ENCODE results near the gene DAZL. TPM values are rescaled to one million over a fixed set of nuclear protein-coding genes. Genes with fewer than 3 reads are reported as not detected.
"Not testable (repeated sequence)": the region's sequence is repeated elsewhere in the genome, so short reads cannot be mapped to it uniquely, and the experiment has no call there.

Gene DAZL
- total RNA-seq, 2 donors from 2014 or later, result not detected

DNA sequence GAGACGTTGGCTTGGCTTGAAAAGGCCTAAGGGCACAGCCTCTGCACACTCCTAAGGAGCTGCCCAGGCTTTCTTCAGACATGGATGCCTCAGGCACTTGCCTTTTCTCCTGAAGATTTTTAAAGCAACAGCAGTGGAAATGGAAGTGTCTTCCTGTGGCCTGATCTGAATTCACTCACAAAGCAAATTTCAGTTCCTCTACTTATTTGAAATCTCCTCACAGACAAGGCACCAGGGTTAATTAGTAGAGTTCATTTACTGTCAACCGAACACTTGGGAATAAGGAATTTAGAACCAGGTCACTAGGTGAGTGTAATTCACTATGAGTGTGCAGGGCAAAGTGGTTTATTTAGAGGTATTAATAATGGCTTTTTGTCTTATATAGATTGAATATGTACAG lies 27.2 kb upstream of the DAZL start:
- no peak overlapping the region for H3K27ac Mint-ChIP-seq
- no peak overlapping the region for H3K4me3 Mint-ChIP-seq
- Histone ChIP-seq H3K4me1 (ENCODE audit: control insufficient read depth, insufficient read depth, low read length) (no peaks in the 10 kb centered on the region), H3K4me3 (ENCODE audit: low read length) (no peak overlapping the region), H3K27ac (ENCODE audit: low read depth, low read length) (no peak overlapping the region), H3K36me3 (ENCODE audit: control insufficient read depth, insufficient read depth, low read length) (no peaks in the 10 kb centered on the region), H3K9ac (ENCODE audit: extremely low read depth, low read length, poor library complexity, severe bottlenecking) (no peak overlapping the region), H3K9me3 (ENCODE audit: control insufficient read depth, low read length) (no peaks in the 10 kb centered on the region), H3K27me3 (ENCODE audit: control insufficient read depth, insufficient read depth, low read length, poor library complexity, severe bottlenecking) (no peaks in the 10 kb centered on the region)
- no peaks in the 10 kb centered on the region for H3K36me3 Mint-ChIP-seq (ENCODE audit: low read depth)
- no peaks in the 10 kb centered on the region for H3K4me1 Mint-ChIP-seq
- H3K9me3 Mint-ChIP-seq, result no peaks in the 10 kb centered on the region
- no peak for TF ChIP-seq CTCF (conservative IDR thresholded peaks at IDR 0.05)
- DNase-seq, result no peak
- peaks cover 2% of the 10 kb centered on the region for H3K27me3 Mint-ChIP-seq (ENCODE audit: insufficient read depth)
- WGBS, 2 experiments (ENCODE audit: insufficient coverage in 1 of 2, insufficient read length in 1 of 2), result 85 to 86% methylated on average over 1 to 2 of the region's 2 CpGs

- no peaks in the 10 kb centered on the region for H3K27me3 Mint-ChIP-seq (ENCODE audit: insufficient read depth)
- H3K4me1 ChIP-seq (ENCODE audit: control insufficient read depth, insufficient read depth, low read length), result no peaks in the 10 kb centered on the region
- no peak for TF ChIP-seq CTCF (conservative IDR thresholded peaks at IDR 0.05)
- no peak overlapping the region for H3K4me3 Mint-ChIP-seq
- peaks cover 27% of the 10 kb centered on the region for H3K9me3 Mint-ChIP-seq
- no peaks in the 10 kb centered on the region for H3K27me3 ChIP-seq (ENCODE audit: control insufficient read depth, insufficient read depth, low read length, poor library complexity, severe bottlenecking)
- no peak overlapping the region for H3K4me3 ChIP-seq (ENCODE audit: low read length)
- H3K9me3 ChIP-seq (ENCODE audit: control insufficient read depth, low read length), result peaks cover 17% of the 10 kb centered on the region
- no peak overlapping the region for H3K27ac Mint-ChIP-seq
- no peaks in the 10 kb centered on the region for H3K36me3 ChIP-seq (ENCODE audit: control insufficient read depth, insufficient read depth, low read length)
- no peak for DNase-seq
- no peak overlapping the region for H3K27ac ChIP-seq (ENCODE audit: low read depth, low read length)
- peaks cover 8% of the 10 kb centered on the region for H3K36me3 Mint-ChIP-seq (ENCODE audit: low read depth)
- H3K4me1 Mint-ChIP-seq, result peaks cover 4% of the 10 kb centered on the region
- H3K9ac ChIP-seq (ENCODE audit: extremely low read depth, low read length, poor library complexity, severe bottlenecking), result no peak overlapping the region
Measured at GRCh38 chr3:16618721-16619120, 13.5 kb upstream of the DAZL start.

- 81% methylated on average over 3 of the region's 3 CpGs; no CpG with 5 or more reads in 1 of the 2 experiments for WGBS, 2 experiments (ENCODE audit: insufficient coverage in 1 of 2, insufficient read length in 1 of 2)
- not testable (repeated sequence) for H3K9ac ChIP-seq (ENCODE audit: extremely low read depth, low read length, poor library complexity, severe bottlenecking); H3K4me3 ChIP-seq (ENCODE audit: low read length); H3K36me3 ChIP-seq (ENCODE audit: control insufficient read depth, insufficient read depth, low read length); H3K27me3 Mint-ChIP-seq (ENCODE audit: insufficient read depth); H3K4me3 Mint-ChIP-seq; H3K27me3 ChIP-seq (ENCODE audit: control insufficient read depth, insufficient read depth, low read length, poor library complexity, severe bottlenecking); DNase-seq; H3K4me1 ChIP-seq (ENCODE audit: control insufficient read depth, insufficient read depth, low read length); H3K27ac Mint-ChIP-seq; H3K4me1 Mint-ChIP-seq; H3K27ac ChIP-seq (ENCODE audit: low read depth, low read length); H3K36me3 Mint-ChIP-seq (ENCODE audit: low read depth)
- peaks cover 17% of the 10 kb centered on the region for H3K9me3 ChIP-seq (ENCODE audit: control insufficient read depth, low read length)
- peaks cover 27% of the 10 kb centered on the region for H3K9me3 Mint-ChIP-seq
Measured at GRCh38 chr3:16617155-16617554, 11.9 kb upstream of the DAZL start.

DNA sequence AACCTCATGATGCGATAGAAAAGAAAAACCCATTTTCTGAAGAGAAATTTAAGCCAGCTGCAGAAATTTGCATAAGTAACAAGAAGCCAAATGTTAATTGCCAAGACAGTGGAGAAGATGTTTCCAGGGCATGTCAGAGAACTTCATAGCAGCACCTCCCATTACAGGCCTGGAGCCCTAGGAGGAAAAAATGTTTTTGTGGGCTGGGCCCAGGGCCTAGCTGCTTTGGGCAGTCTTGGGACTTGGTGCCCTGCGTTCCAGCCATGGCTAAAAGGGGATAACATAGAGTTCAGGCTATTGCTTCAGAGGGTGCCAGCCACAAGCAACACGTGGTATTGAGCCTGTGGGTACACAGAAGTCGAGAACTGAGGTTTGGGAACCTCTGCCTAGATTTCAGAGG lies 10.9 kb upstream of the DAZL start:
- WGBS, 2 experiments (ENCODE audit: insufficient coverage in 1 of 2, insufficient read length in 1 of 2), result 84 to 92% methylated on average over 3 to 4 of the region's 4 CpGs
- no peaks in the 10 kb centered on the region for H3K27me3 ChIP-seq (ENCODE audit: control insufficient read depth, insufficient read depth, low read length, poor library complexity, severe bottlenecking)
- H3K36me3 ChIP-seq (ENCODE audit: control insufficient read depth, insufficient read depth, low read length), result no peaks in the 10 kb centered on the region
- no peaks in the 10 kb centered on the region for H3K4me1 ChIP-seq (ENCODE audit: control insufficient read depth, insufficient read depth, low read length)
- no peak overlapping the region for H3K4me3 Mint-ChIP-seq
- DNase-seq, result no peak
- peaks cover 17% of the 10 kb centered on the region for H3K9me3 ChIP-seq (ENCODE audit: control insufficient read depth, low read length)
- H3K36me3 Mint-ChIP-seq (ENCODE audit: low read depth), result peaks cover 8% of the 10 kb centered on the region
- H3K9ac ChIP-seq (ENCODE audit: extremely low read depth, low read length, poor library complexity, severe bottlenecking), result no peak overlapping the region
- H3K27ac ChIP-seq (ENCODE audit: low read depth, low read length), result no peak overlapping the region
- TF ChIP-seq CTCF (conservative IDR thresholded peaks at IDR 0.05), result no peak
- H3K4me3 ChIP-seq (ENCODE audit: low read length), result no peak overlapping the region
- H3K27me3 Mint-ChIP-seq (ENCODE audit: insufficient read depth), result no peaks in the 10 kb centered on the region
- no peak overlapping the region for H3K27ac Mint-ChIP-seq
- peaks cover 3% of the 10 kb centered on the region for H3K4me1 Mint-ChIP-seq
- peaks cover 27% of the 10 kb centered on the region for H3K9me3 Mint-ChIP-seq
